Lower lobe of right lung (tissue), 2 donors: Measurements from ENCODE around the gene KRT9. TPM values are rescaled to one million over a fixed set of nuclear protein-coding genes. Genes with fewer than 3 reads are reported as not detected.

Experiments used
- ATAC-seq, 2 donors: fragments of 200-7000 bp; cut with Tn5 transposase; one replicate each; pipeline ENCODE4 v1.9.1; 2020 to 2022; ENCODE audit warnings: mild to moderate bottlenecking in 2 of 2, moderate library complexity in 2 of 2
- DNase-seq: peaks from one replicate; pipeline ENCODE4 v3.0.0-alpha.2; 2020
- H3K27ac ChIP-seq: fragments of 200-600 bp; one replicate; pipeline ENCODE4 v1.8.0; 2022
- H3K27me3 ChIP-seq: fragments of 200-600 bp; one replicate; pipeline ENCODE4 v1.8.0; 2022; ENCODE audit warnings: low read depth
- H3K36me3 ChIP-seq: fragments of 200-600 bp; one replicate; pipeline ENCODE4 v1.8.0; 2022; ENCODE audit warnings: mild to moderate bottlenecking
- H3K4me1 ChIP-seq: fragments of 200-600 bp; one replicate; pipeline ENCODE4 v1.8.0; 2022
- H3K4me3 ChIP-seq: fragments of 200-600 bp; one replicate; pipeline ENCODE4 v1.8.0; 2022; ENCODE audit warnings: mild to moderate bottlenecking
- H3K9me3 ChIP-seq: fragments of 200-600 bp; one replicate; pipeline ENCODE4 v1.8.0; 2022
- intact Hi-C: fragments of 100-400 bp; cut with DNase I; formaldehyde crosslinking; loops from one replicate; pipeline ENCODE4 v1.11.0; 2022
- total RNA-seq: library from RNA; stranded (reverse); fragmentation: NEBNext Ultra II Directional; extraction: Animal tissue kit (Norgen Biotek cat#: 25700); gene quantifications from one replicate; pipeline ENCODE4 v1.2.1, GENCODE V29; 2021
- TF ChIP-seq, protein P1 (sequence below): fragments of 200-600 bp; IDR thresholded peaks from one replicate; pipeline ENCODE4 v1.8.0; 2022; ENCODE audit warnings: antibody characterized with exemption, mild to moderate bottlenecking
- donor health status: DM: no; HTN: yes; CAD: no; lungs with severe emphysema.

The KRT9 gene
- total RNA-seq, 1 donor from 2014 or later: not detected

DNA sequence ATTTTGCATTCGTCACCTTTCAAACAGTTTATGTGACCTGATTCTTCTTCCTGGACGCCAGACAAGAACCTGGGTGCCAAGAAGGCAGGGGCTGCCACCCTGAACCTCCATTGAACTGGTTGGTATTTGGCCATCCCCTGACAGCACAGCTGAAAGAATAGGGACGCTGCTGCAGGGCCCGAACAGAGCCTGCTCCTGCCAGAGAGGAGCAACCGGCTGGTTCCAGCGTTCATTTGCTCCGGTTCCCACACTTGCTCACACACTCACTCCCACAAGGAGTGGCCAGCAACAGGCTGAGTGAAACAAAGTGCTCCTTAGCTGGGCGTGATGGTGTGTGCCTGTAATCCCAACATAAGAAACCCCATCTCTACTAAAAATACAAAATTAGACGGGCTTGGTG, 14.9 kb downstream of the KRT9 start:
- Histone ChIP-seq H3K4me1 (no peaks in the 10 kb centered on the region), H3K27me3 (peaks cover 9% of the 10 kb centered on the region)
- TF ChIP-seq, protein P1, sequence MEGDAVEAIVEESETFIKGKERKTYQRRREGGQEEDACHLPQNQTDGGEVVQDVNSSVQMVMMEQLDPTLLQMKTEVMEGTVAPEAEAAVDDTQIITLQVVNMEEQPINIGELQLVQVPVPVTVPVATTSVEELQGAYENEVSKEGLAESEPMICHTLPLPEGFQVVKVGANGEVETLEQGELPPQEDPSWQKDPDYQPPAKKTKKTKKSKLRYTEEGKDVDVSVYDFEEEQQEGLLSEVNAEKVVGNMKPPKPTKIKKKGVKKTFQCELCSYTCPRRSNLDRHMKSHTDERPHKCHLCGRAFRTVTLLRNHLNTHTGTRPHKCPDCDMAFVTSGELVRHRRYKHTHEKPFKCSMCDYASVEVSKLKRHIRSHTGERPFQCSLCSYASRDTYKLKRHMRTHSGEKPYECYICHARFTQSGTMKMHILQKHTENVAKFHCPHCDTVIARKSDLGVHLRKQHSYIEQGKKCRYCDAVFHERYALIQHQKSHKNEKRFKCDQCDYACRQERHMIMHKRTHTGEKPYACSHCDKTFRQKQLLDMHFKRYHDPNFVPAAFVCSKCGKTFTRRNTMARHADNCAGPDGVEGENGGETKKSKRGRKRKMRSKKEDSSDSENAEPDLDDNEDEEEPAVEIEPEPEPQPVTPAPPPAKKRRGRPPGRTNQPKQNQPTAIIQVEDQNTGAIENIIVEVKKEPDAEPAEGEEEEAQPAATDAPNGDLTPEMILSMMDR: no peak

DNA sequence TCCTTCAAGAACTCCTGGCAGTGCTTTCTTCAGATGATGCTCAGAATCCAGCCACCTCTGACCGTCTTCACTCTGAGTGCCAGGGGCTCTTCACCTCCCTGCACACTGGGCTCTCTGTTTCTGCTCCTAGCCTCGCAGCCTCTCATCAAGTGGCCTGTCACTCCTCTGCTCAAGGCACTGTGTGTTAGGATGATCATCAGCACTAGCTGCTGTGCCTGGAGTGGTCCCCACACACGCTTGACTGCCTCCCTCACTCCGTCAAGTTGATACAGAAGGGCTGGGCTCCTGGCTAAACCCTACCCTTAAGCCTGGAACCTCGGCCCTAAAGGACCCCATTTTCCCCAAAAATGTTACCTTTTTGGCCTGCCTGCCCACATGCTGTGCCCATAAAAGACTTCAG, 15.6 kb downstream of the KRT9 start:
- no peaks in the 10 kb centered on the region for H3K4me1 ChIP-seq
- H3K4me3 ChIP-seq: no peak overlapping the region
- no peaks in the 10 kb centered on the region for H3K9me3 ChIP-seq
- H3K27ac ChIP-seq: no peak overlapping the region
- intact Hi-C loops: no loop called here
- peaks cover 5% of the 10 kb centered on the region for H3K27me3 ChIP-seq
- ATAC-seq (no peak), DNase-seq (no peak)
- TF ChIP-seq, protein P1: no peak
- no peaks in the 10 kb centered on the region for H3K36me3 ChIP-seq

More for the DNA sequence above, 14.9 kb downstream of the KRT9 start:
- H3K9me3 ChIP-seq: no peaks in the 10 kb centered on the region
- DNase-seq: no peak
- no peak overlapping the region for H3K27ac ChIP-seq
- no peak for ATAC-seq
- no peaks in the 10 kb centered on the region for H3K36me3 ChIP-seq
- intact Hi-C loops: no loop called here
- H3K4me3 ChIP-seq: no peak overlapping the region

DNA sequence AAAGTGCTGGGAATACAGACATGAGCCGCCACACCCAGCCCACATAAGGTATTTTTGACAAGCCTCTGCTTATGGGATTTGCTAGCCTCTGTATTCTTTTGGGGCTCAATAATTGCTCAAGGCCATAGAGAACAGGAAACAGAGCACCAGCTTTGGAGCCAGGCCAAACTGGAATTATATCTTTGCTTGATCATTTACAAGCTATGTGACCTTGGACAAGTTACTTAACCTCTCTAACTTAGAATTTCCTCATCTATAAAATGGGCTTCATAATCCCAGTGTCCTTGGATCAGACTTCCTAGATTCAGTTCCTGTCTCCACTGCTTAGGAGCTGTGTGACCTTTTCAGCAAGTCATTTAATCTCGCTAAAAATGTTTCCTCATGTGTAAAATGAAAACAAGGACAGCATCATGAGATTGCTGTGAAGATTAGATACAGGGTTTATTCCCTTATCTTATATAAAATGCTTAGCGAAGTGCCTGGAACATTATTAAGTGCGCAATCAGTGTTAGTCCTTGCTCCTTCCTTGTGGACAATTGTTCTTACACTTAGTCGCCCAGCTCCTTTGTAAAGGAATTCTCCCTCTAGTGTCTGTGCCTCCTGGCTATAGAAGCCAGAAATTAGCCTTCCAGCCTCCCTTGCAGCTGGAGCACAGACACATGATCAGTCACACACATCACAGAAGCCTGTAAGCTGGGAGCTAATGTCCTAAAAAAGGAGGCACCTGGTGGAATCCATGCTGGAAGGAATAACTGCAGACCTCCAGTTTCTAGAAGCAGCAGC, 16.6 kb downstream of the KRT9 start:
- no peaks in the 10 kb centered on the region for H3K36me3 ChIP-seq
- ATAC-seq (no peak), DNase-seq (no peak)
- intact Hi-C loops: no loop called here
- H3K27me3 ChIP-seq: peaks cover 5% of the 10 kb centered on the region
- H3K4me1 ChIP-seq: no peaks in the 10 kb centered on the region
- no peak overlapping the region for H3K27ac ChIP-seq
- no peak overlapping the region for H3K4me3 ChIP-seq
- TF ChIP-seq, protein P1: no peak
- no peaks in the 10 kb centered on the region for H3K9me3 ChIP-seq

DNA sequence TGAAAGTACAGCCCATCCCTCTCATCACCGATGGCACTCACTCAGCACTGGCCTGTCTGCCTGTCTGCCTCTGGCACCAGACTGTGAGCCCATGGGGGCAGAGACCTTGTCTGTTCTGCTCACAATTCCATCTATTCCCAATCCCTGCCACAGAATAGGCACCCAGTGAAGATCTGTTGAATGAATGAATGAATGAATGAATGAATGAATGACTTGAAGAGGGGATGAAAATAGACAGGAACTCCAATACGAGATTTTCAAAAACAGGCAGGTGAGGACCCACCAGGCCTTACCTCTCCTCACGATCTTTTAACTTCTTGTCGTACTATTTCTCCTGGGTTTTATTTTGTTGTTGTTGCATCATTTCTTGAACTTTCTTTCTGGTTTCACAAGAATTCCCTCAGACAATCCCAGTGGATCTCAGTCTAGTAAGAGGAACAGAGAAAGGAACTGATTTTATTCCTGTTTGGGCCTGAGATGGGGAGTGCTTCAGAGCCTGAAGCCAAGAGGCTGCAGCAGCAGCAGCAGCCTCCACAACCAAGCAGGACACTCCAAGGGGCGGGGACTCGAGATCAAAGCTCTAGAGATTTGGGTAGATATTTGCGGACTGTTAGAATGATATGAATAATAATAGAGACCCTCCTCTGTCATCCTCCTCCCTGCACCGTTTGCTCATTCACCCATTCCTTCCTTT, 17.7 kb downstream of the KRT9 start:
- Histone ChIP-seq H3K27me3 (no peaks in the 10 kb centered on the region), H3K36me3 (no peaks in the 10 kb centered on the region), H3K9me3 (no peaks in the 10 kb centered on the region), H3K4me3 (no peak overlapping the region), H3K4me1 (peaks cover 6% of the 10 kb centered on the region), H3K27ac (no peak overlapping the region)
- ATAC-seq (no peak), DNase-seq (no peak)
- TF ChIP-seq, protein P1: no peak
- intact Hi-C loops: no loop called here

DNA sequence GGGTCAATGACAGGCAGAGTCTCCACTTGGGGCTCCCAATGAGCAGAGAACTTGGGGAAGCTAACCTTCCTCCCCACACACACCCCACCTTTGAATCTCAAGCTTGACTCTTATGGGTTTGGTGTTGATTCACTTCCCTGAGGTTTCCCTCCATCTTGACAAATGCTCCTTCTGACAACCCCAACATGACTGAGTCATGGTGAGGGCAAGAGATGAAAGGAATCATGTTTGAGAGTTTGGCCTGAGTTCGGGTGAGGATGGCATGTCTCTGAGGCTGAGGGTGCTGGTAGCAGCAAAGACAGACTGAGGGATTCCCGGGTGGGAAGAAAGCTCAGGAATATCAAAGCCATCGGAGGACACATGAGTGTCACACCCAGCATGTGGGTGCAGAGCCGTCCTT, 18.7 kb downstream of the KRT9 start:
- H3K4me1 ChIP-seq: peaks cover 15% of the 10 kb centered on the region
- TF ChIP-seq, protein P1: no peak
- H3K36me3 ChIP-seq: no peaks in the 10 kb centered on the region
- H3K9me3 ChIP-seq: no peaks in the 10 kb centered on the region
- no peak overlapping the region for H3K4me3 ChIP-seq
- intact Hi-C loops: no loop called here
- DNase-seq (no peak), ATAC-seq (no peak)
- H3K27ac ChIP-seq: no peak overlapping the region
- H3K27me3 ChIP-seq: no peaks in the 10 kb centered on the region
